ENCODE results near the gene PTPRC. TPM values are rescaled to one million over a fixed set of nuclear protein-coding genes. Genes with fewer than 3 reads are reported as not detected.

The PTPRC gene
- total RNA-seq, 3 donors from 2014 or later (not counting 1 experiment from before 2014, with no cell fraction given), result 1,142 to 1,334 (median 1,200) TPM

DNA sequence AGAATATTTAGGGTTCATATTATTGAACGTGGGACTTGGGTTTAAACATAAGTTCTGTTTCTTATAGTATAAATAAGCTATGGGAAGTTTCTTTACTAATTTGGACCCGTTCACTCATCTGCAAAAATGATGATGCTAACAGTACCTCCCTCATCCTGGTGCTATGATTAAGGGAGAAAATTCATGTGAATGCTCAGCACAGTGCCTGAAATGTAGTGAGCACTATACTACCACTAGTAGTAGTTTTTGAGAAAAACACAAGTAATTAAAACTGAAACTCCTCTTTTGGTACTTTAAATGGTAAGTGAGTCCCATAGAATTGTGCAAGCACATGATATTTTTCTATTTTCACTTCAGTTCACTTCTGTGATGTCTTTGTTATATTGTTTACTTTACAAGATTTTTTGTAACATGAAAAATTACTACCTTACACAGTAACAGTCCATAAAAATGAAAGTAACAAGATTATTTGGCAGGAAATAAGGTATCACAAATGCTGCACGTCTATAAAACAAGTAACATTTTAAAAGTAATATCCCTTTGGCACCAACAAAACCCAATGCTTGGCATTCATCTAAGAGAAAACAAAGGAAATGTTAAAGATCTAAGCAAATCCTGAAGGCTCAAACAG, 11.3 kb upstream of the PTPRC start:
- H3K36me3 Mint-ChIP-seq, result no peaks in the 10 kb centered on the region
- intact Hi-C loops (cut with micrococcal nuclease), result no loop called here
- peaks cover 67 to 71% of the 10 kb centered on the region in 2 donors for H3K4me1 Mint-ChIP-seq
- Histone ChIP-seq H3K27ac (ENCODE audit: low read length) (peak overlapping the region; percentile 77), H3K4me3 (ENCODE audit: low read length) (no peak overlapping the region), H3K9me3 (ENCODE audit: control insufficient read depth, insufficient read depth, low read length) (no peaks in the 10 kb centered on the region), H3K4me1 (ENCODE audit: control insufficient read depth, insufficient read depth, low read length) (peaks cover 31% of the 10 kb centered on the region), H3K36me3 (ENCODE audit: control insufficient read depth, insufficient read depth, low read length) (peaks cover 2% of the 10 kb centered on the region), H3K27me3 (ENCODE audit: control insufficient read depth, insufficient read depth, low read length) (no peaks in the 10 kb centered on the region)
- H3K9me3 Mint-ChIP-seq, result peaks cover 0 to 3% of the 10 kb centered on the region in 2 donors
- H3K4me3 Mint-ChIP-seq, result peak overlapping the region; percentile 56
- H3K27me3 Mint-ChIP-seq (ENCODE audit: low read depth in 2 of 2), result no peaks in the 10 kb centered on the region
- DNase-seq (peak in 1 of 2 donors; percentile 44), ATAC-seq (peak; percentile 69 to 81 (median 73))
- 20% methylated on average over 1 of the region's 3 CpGs for WGBS (ENCODE audit: insufficient coverage)
- H3K27ac Mint-ChIP-seq, result peak overlapping the region; percentile 78 to 99
- TF ChIP-seq, protein P1, sequence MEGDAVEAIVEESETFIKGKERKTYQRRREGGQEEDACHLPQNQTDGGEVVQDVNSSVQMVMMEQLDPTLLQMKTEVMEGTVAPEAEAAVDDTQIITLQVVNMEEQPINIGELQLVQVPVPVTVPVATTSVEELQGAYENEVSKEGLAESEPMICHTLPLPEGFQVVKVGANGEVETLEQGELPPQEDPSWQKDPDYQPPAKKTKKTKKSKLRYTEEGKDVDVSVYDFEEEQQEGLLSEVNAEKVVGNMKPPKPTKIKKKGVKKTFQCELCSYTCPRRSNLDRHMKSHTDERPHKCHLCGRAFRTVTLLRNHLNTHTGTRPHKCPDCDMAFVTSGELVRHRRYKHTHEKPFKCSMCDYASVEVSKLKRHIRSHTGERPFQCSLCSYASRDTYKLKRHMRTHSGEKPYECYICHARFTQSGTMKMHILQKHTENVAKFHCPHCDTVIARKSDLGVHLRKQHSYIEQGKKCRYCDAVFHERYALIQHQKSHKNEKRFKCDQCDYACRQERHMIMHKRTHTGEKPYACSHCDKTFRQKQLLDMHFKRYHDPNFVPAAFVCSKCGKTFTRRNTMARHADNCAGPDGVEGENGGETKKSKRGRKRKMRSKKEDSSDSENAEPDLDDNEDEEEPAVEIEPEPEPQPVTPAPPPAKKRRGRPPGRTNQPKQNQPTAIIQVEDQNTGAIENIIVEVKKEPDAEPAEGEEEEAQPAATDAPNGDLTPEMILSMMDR (IDR thresholded peaks at IDR 0.05), result no peak

DNA sequence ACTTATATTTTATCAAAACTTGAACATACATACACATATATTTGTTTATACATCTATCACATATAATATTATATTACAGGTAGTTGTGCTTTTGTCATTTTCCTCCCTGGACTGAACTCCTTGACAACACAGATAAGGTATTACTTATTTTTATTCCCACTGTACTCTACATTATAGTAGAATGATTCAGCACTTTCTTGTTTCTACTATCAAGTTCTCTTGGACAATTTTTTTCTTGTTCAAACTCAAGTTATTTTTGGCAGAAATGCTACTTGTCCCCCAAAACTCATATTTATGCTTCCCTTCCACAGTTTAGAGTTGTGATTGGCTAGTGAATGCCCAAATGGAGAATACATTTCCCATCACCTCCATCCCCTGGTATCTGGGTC, 10.8 kb upstream of the PTPRC start:
- Histone ChIP-seq H3K27ac (ENCODE audit: low read length) (peak overlapping the region; percentile 77), H3K4me1 (ENCODE audit: control insufficient read depth, insufficient read depth, low read length) (peaks cover 28% of the 10 kb centered on the region), H3K9me3 (ENCODE audit: control insufficient read depth, insufficient read depth, low read length) (no peaks in the 10 kb centered on the region), H3K27me3 (ENCODE audit: control insufficient read depth, insufficient read depth, low read length) (no peaks in the 10 kb centered on the region), H3K4me3 (ENCODE audit: low read length) (no peak overlapping the region), H3K36me3 (ENCODE audit: control insufficient read depth, insufficient read depth, low read length) (peaks cover 2% of the 10 kb centered on the region)
- no peak for ATAC-seq
- intact Hi-C loops (cut with micrococcal nuclease), result no loop called here
- no peak for DNase-seq
- H3K4me1 Mint-ChIP-seq, result peaks cover 63 to 67% of the 10 kb centered on the region in 2 donors
- H3K27ac Mint-ChIP-seq, result peak overlapping the region; percentile 78 to 99
- H3K27me3 Mint-ChIP-seq (ENCODE audit: low read depth in 2 of 2), result no peaks in the 10 kb centered on the region
- H3K9me3 Mint-ChIP-seq, result peaks cover 0 to 3% of the 10 kb centered on the region in 2 donors
- H3K36me3 Mint-ChIP-seq, result no peaks in the 10 kb centered on the region
- peak overlapping the region; percentile 36 for H3K4me3 Mint-ChIP-seq
- TF ChIP-seq, protein P1 (IDR thresholded peaks at IDR 0.05), result no peak

DNA sequence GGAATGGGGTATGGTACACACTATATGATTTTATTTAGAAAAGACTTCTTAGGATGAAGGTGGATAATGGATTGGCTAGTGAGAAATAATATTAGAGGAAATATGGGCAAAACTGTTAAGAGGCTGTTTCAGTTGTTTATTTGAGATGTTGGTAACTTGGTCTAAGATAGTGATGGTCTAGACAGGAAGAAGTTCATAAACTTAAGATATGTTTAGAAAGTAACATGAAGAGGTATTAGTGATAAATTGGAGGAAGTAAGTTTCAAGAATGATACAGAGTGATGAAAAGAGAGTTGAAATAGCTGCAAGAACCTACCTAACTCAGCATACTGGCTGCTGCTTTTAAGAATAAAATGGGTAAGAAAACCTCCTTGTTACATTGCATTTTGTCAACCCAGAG, 9.2 kb upstream of the PTPRC start:
- peak overlapping the region; percentile 14 for H3K4me3 Mint-ChIP-seq
- H3K9me3 Mint-ChIP-seq, result peaks cover 0 to 8% of the 10 kb centered on the region in 2 donors
- H3K4me1 Mint-ChIP-seq, result peaks cover 66 to 69% of the 10 kb centered on the region in 2 donors
- H3K36me3 Mint-ChIP-seq, result no peaks in the 10 kb centered on the region
- intact Hi-C loops (cut with micrococcal nuclease), result no loop called here
- H3K4me1 ChIP-seq (ENCODE audit: control insufficient read depth, insufficient read depth, low read length), result peaks cover 23% of the 10 kb centered on the region
- peak overlapping the region; percentile 37 for H3K27ac ChIP-seq (ENCODE audit: low read length)
- ATAC-seq (peak; percentile 22 to 70 (median 50)), DNase-seq (no peak)
- peaks cover 2% of the 10 kb centered on the region for H3K36me3 ChIP-seq (ENCODE audit: control insufficient read depth, insufficient read depth, low read length)
- no peaks in the 10 kb centered on the region for H3K27me3 Mint-ChIP-seq (ENCODE audit: low read depth in 2 of 2)
- H3K27me3 ChIP-seq (ENCODE audit: control insufficient read depth, insufficient read depth, low read length), result no peaks in the 10 kb centered on the region
- TF ChIP-seq, protein P1 (IDR thresholded peaks at IDR 0.05), result no peak
- H3K9me3 ChIP-seq (ENCODE audit: control insufficient read depth, insufficient read depth, low read length), result no peaks in the 10 kb centered on the region
- H3K4me3 ChIP-seq (ENCODE audit: low read length), result no peak overlapping the region
- H3K27ac Mint-ChIP-seq, result peak overlapping the region; percentile 78 to 99

DNA sequence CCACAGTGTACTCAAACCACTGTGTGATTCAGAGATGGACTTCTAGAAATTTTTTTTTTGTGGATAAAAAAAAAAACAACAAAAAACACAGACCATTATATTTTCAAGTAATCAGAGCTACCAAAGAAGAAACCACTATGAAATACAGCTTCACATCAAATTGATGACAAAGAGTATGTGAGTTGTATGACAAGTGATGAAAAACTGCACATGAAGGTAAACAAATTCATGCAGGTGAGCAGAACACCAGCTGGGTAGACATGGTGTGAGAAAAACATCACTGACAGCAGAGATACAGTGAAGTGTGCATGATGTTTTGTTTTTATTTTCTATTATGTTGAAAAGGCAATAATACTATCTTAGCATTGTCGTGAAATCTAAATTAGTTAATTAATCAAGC, 8.0 kb upstream of the PTPRC start:
- no CpG with 5 or more reads among the region's 1 CpG for WGBS (ENCODE audit: insufficient coverage)
- H3K4me1 ChIP-seq (ENCODE audit: control insufficient read depth, insufficient read depth, low read length), result peaks cover 27% of the 10 kb centered on the region
- H3K27me3 ChIP-seq (ENCODE audit: control insufficient read depth, insufficient read depth, low read length), result no peaks in the 10 kb centered on the region
- no peak overlapping the region for H3K4me3 ChIP-seq (ENCODE audit: low read length)
- Mint-ChIP-seq H3K36me3 (no peaks in the 10 kb centered on the region), H3K27ac (peak overlapping the region in 1 of 2 donors; percentile 99), H3K27me3 (ENCODE audit: low read depth in 2 of 2) (no peaks in the 10 kb centered on the region), H3K4me3 (no peak overlapping the region), H3K4me1 (peaks cover 64 to 69% of the 10 kb centered on the region in 2 donors), H3K9me3 (peaks cover 0 to 8% of the 10 kb centered on the region in 2 donors)
- DNase-seq, result no peak
- intact Hi-C loops (cut with micrococcal nuclease), result no loop called here
- H3K9me3 ChIP-seq (ENCODE audit: control insufficient read depth, insufficient read depth, low read length), result no peaks in the 10 kb centered on the region
- H3K36me3 ChIP-seq (ENCODE audit: control insufficient read depth, insufficient read depth, low read length), result peaks cover 2% of the 10 kb centered on the region
- TF ChIP-seq, protein P1 (IDR thresholded peaks at IDR 0.05), result no peak
- ATAC-seq, result no peak
- no peak overlapping the region for H3K27ac ChIP-seq (ENCODE audit: low read length)

All from natural killer cell (primary cell).